ENCODE data around the gene OBSL1. TPM values are rescaled to one million over a fixed set of nuclear protein-coding genes. Genes with fewer than 3 reads are reported as not detected.

The OBSL1 gene
- polyA plus RNA-seq, 3 donors: 0.09 TPM; not detected in 2

GRCh38 chr2:219576505-219577388 lies 5.4 kb upstream of the OBSL1 start:
- 73% methylated on average over 8 of the region's 15 CpGs for WGBS (ENCODE audit: insufficient coverage)
- H3K4me1 Mint-ChIP-seq: peaks cover 16% of the 10 kb centered on the region
- H3K27ac ChIP-seq (ENCODE audit: low read depth in 1 of 2, low read length in 2 of 2): no peak overlapping the region
- H3K4me3 Mint-ChIP-seq: no peak overlapping the region
- no peak for DNase-seq
- no peak overlapping the region for H3K4me3 ChIP-seq (replicated peaks in 1 of 3; ENCODE audit: low read depth in 2 of 3, low read length in 3 of 3)
- H3K9ac ChIP-seq (ENCODE audit: insufficient read depth, low read length, poor library complexity, severe bottlenecking): no peak overlapping the region
- no peaks in the 10 kb centered on the region for H3K79me2 ChIP-seq (ENCODE audit: insufficient read depth, low read length)
- H2AFZ ChIP-seq (ENCODE audit: insufficient read depth, low read depth, low read length, poor library complexity, severe bottlenecking): no peak overlapping the region
- intact Hi-C loops (cut with micrococcal nuclease): no loop called here
- no peak overlapping the region for H3K27ac Mint-ChIP-seq
- peaks cover 8 to 11% of the 10 kb centered on the region in 2 donors for H3K4me1 ChIP-seq (ENCODE audit: control insufficient read depth in 1 of 2, insufficient read depth in 2 of 2, low read length in 2 of 2)
- TF ChIP-seq CTCF (IDR thresholded peaks at IDR 0.05): no peak
- H4K20me1 ChIP-seq (ENCODE audit: insufficient read depth, low read length): no peaks in the 10 kb centered on the region
- peaks cover 0 to 5% (median 0%) of the 10 kb centered on the region in 7 donors for H3K9me3 Mint-ChIP-seq
- peaks cover 7 to 20% of the 10 kb centered on the region in 2 donors for H3K27me3 ChIP-seq (ENCODE audit: control insufficient read depth in 2 of 2, insufficient read depth in 2 of 2, low read length in 2 of 2)
- no peak overlapping the region for H3K4me2 ChIP-seq (replicated peaks; ENCODE audit: extremely low read depth, low read length, poor library complexity, severe bottlenecking)
- no peaks in the 10 kb centered on the region for H3K36me3 ChIP-seq (replicated peaks in 1 of 2; ENCODE audit: control insufficient read depth in 1 of 2, insufficient read depth in 2 of 2, low read length in 2 of 2)
- peaks cover 20 to 27% (median 25%) of the 10 kb centered on the region in 3 donors for H3K27me3 Mint-ChIP-seq (ENCODE audit: low read depth in 3 of 3)
- H3K9me3 ChIP-seq (replicated peaks in 1 of 2; ENCODE audit: control insufficient read depth in 1 of 2, insufficient read depth in 1 of 2, low read length in 2 of 2): no peaks in the 10 kb centered on the region
- peaks cover 0 to 3% of the 10 kb centered on the region in 2 donors for H3K36me3 Mint-ChIP-seq

- Histone ChIP-seq H3K4me3 (replicated peaks in 1 of 3; ENCODE audit: low read depth in 2 of 3, low read length in 3 of 3) (no peak overlapping the region), H3K9ac (ENCODE audit: insufficient read depth, low read length, poor library complexity, severe bottlenecking) (no peak overlapping the region), H3K4me2 (replicated peaks; ENCODE audit: extremely low read depth, low read length, poor library complexity, severe bottlenecking) (no peak overlapping the region), H3K36me3 (replicated peaks in 1 of 2; ENCODE audit: control insufficient read depth in 1 of 2, insufficient read depth in 2 of 2, low read length in 2 of 2) (no peaks in the 10 kb centered on the region), H3K79me2 (ENCODE audit: insufficient read depth, low read length) (no peaks in the 10 kb centered on the region), H3K4me1 (ENCODE audit: control insufficient read depth in 1 of 2, insufficient read depth in 2 of 2, low read length in 2 of 2) (peaks cover 8 to 18% of the 10 kb centered on the region in 2 donors), H4K20me1 (ENCODE audit: insufficient read depth, low read length) (no peaks in the 10 kb centered on the region), H2AFZ (ENCODE audit: insufficient read depth, low read depth, low read length, poor library complexity, severe bottlenecking) (no peak overlapping the region), H3K27me3 (ENCODE audit: control insufficient read depth in 2 of 2, insufficient read depth in 2 of 2, low read length in 2 of 2) (peaks cover 12 to 26% of the 10 kb centered on the region in 2 donors), H3K27ac (ENCODE audit: low read depth in 1 of 2, low read length in 2 of 2) (no peak overlapping the region), H3K9me3 (replicated peaks in 1 of 2; ENCODE audit: control insufficient read depth in 1 of 2, insufficient read depth in 1 of 2, low read length in 2 of 2) (no peaks in the 10 kb centered on the region)
- no peak for TF ChIP-seq CTCF (IDR thresholded peaks at IDR 0.05)
- peaks cover 0 to 5% (median 0%) of the 10 kb centered on the region in 7 donors for H3K9me3 Mint-ChIP-seq
- H3K27me3 Mint-ChIP-seq (ENCODE audit: low read depth in 3 of 3): peaks cover 26 to 33% (median 29%) of the 10 kb centered on the region in 3 donors
- 100% methylated on average over 2 of the region's 6 CpGs for WGBS (ENCODE audit: insufficient coverage)
- H3K4me3 Mint-ChIP-seq: no peak overlapping the region
- intact Hi-C loops (cut with micrococcal nuclease): no loop called here
- no peak for DNase-seq
- H3K27ac Mint-ChIP-seq: no peak overlapping the region
- peaks cover 18% of the 10 kb centered on the region for H3K4me1 Mint-ChIP-seq
- H3K36me3 Mint-ChIP-seq: peaks cover 0 to 4% of the 10 kb centered on the region in 2 donors
Observed at GRCh38 chr2:219575566-219576504, 4.5 kb upstream of the OBSL1 start.

Measured in CD14-positive monocyte (primary cell).